NCI-H526 treated with DMSO at 0.1 percent for 48 hours (cell line): ENCODE data around the gene PZP.
"Not testable (repeated sequence)": the region's sequence is repeated elsewhere in the genome, so short reads cannot be mapped to it uniquely, and the experiment has no call there.

ENCODE experiments used
- DNase-seq: peaks from one replicate; lab custom pipeline; 2025; lab: John Stamatoyannopoulos, UW

Gene PZP

DNA sequence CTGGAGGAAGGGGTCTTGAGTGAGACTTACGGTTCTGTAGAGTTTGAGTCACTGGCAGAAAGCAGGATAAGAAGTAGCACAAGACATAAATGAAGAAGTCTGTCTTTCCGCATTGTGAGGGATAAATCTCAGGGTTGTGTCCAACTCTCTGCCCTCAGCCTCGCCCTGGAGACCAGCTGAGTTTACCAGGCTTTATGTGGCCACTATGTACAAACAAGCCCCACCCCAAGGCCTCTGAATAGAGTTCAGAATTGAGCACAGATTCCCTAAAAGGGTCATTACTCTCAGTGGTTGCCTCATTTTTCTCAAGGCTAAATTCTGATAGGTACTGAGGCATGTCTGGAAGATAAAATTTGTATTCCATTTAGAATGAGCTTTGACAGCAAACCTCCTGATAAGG, at the start of gene PZP:
Gene PZP, minus strand, starts transcription at position 167 of the 400 bp plus-strand sequence. Its CDS starts 54 bp downstream, at position 113.
- DNase-seq = no peak

- DNase-seq = no peak
Measured at GRCh38 chr12:9256758-9257405, 48.7 kb upstream of the PZP start.

DNA sequence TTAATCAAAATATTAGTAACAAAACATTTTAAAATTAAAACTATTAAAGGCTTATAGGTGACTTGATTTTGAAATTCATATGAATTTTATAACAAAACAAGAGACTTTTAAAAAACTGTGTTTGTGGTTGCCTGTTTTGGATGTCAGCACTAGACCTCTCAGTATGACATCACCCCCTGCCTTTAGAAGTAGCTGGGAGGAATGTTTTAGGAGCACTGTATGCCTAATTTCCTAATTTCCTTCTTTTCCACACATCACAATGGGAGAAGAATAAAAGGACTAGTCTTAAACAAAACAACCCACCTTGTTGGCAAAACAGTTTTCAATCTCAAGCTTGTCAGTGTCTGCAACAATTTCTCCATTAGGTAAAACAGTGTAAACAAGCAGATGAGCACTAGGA, 48.1 kb upstream of the PZP start:
- DNase-seq = no peak

GRCh38 chr12:9255837-9256236, 47.6 kb upstream of the PZP start:
- no peak for DNase-seq

GRCh38 chr12:9253464-9253863, 45.3 kb upstream of the PZP start:
- DNase-seq = no peak

DNA sequence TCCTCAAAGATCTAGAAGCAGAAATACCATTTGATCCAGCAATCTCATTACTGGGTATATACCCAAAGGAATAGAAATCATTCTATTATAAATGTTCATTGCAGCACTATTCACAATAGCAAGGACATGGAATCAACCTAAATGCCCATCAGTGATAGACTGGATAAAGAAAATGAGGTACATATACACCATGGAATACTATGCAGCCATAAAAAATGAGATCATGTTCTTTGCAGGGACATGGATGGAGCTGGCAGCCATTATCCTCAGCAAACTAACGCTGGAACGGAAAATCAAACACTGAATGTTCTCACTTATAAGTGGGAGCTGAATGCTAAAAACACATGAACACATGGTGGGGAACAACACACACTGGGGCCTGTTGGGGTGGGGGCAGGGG, 44.6 kb upstream of the PZP start:
- not testable (repeated sequence) for DNase-seq

DNA sequence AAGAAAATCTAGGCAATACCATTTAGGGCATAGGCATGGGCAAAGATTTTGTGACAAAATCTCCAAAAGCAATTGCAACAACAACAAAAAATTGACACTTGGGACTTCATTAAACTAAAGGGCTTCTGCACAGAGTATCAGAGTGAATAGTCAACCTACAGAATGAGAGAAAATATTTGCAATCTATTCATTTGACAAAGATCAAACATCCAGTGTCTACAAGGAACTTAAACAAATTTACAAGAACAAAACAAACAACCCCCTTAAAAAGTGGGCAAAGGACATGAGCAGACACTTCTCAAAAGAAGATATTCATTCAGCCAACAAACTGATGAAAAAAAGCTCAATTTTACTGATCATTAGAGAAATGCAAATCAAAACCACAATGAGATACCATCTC, 44.1 kb upstream of the PZP start:
- no peak for DNase-seq

GRCh38 chr12:9248435-9248834, 40.2 kb upstream of the PZP start:
- DNase-seq = no peak

GRCh38 chr12:9244894-9245293, 36.7 kb upstream of the PZP start:
- DNase-seq = no peak

DNA sequence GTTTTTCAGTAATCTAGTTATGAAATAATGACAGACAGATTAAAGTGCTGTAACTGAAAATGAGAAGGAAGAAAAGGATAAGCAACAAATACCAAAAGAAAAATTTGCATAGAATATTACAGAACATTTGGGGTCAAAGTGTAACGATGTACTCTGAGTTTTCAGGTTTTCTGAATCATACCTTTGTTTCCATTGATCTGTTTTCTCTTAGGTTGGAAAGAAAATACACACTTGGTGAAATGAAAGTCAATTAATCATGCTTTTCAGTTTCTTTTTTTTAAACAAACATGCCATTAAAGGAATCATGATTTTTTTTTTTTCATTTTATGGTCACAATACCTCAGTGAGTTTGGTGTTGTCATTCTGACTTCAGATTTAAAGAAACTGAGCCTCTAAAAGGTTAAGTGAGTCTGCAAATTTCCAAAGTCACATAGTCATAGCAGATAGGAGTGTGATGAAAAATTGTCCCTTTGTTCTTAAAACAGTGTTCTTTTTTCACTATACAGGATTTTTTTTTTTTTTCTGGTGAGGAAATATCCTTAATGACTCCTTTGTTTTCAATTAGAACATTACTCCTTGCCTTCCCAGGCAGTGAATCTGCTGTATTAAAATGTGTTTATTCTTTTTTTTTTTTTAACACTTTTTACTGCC, 35.9 kb upstream of the PZP start:
- peak; percentile 22 for DNase-seq

DNA sequence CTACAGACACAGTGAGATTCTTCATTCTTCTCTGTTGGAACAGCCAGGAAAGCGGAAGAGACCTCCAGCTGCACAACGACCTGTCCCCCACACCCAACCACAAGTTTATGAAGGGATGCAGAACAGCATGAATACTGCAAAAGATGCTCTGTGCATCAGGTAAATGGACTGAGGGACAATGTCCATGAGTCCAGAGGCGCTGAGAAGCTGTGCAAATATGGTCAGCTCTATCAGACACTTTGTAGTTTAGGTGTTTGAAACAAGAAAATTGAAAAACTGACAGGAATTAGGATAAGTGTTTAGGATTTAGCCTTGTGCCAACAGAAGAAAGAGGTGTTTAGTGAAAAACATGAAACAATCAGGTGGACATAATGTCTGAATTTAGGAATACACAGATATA, 33.1 kb upstream of the PZP start:
- no peak for DNase-seq

- DNase-seq = no peak
Measured at GRCh38 chr12:9240776-9241175, 32.6 kb upstream of the PZP start.

- DNase-seq = peak; percentile 1
Measured at GRCh38 chr12:9240004-9240635, 31.9 kb upstream of the PZP start.

DNA sequence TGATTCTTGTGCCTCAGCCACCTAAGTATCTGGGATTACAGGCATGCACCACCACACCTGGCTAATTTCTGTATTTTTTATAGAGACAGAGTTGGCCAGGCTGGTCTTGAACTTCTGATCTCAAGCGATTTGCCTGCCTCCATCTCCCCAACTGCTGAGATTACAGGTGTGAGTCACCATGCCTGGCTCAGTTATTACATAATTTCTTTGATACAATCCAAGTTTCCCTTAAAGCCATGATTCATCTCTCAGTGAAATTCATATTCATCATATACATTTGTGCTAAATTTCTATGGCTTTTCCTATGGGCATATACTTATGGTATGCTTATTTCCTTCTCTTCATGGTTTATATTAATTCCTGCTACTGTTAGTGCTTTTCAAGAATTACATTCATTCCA, 29.1 kb upstream of the PZP start:
- DNase-seq = no peak

GRCh38 chr12:9235519-9235918, 27.3 kb upstream of the PZP start:
- DNase-seq = no peak

- DNase-seq = no peak
Measured at GRCh38 chr12:9227950-9228349, 19.8 kb upstream of the PZP start.

DNA sequence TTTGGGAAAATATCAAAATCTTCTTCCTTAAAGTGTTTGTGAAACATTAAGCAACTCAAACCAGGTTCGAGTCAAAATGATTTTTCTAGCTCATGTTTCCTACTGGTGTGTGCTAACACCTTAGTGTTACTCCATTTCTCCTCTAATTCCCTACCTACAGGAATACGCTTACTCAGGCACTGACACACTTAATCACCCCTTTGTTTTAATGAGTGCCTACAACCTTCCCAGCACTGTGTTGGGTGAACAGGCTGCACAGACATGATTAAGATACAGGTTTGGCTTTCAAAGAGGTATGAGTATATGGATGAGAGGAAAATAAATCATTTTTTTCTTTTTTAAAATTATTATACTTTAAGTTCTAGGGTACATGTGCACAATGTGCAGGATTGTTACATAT, 15.6 kb upstream of the PZP start:
- DNase-seq = no peak

DNA sequence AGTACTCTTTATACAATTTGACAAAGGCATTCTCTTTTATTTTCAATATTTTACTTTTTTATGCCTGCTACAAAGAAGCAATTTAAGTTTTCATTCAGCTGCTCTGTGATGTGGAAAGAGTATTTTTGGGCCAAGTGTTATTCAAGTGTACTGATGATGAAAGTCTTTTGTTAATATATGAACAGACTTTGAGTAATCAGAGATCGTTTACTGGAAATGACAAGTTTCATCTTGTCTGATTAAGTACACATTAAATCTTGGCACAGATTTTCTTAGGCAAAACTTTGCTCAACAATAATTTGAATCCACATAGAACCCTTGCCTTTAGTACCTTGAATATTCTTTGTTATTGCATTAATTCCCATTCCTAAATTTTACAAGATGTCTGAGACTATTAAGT, 13.3 kb upstream of the PZP start:
- no peak for DNase-seq

DNA sequence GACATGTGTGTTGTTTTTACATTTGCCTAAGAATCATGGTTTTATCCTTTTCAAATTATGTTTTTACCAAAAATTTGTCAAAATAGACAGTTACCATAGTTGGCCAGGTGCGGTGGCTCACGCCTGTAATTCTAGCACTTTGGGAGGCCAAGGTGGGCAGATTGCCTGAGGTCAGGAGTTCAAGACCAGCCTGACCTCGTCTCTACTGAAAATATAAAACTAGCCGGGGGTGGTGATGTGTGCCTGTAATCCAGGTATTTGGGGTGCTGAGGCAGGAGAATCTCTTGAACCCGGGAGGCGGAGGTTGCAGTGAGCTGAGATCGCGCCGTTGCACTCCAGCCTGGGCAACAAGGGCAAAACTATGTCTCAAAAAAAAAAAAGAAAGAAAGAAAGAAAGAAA, 12.8 kb upstream of the PZP start:
- DNase-seq = not testable (repeated sequence)

DNA sequence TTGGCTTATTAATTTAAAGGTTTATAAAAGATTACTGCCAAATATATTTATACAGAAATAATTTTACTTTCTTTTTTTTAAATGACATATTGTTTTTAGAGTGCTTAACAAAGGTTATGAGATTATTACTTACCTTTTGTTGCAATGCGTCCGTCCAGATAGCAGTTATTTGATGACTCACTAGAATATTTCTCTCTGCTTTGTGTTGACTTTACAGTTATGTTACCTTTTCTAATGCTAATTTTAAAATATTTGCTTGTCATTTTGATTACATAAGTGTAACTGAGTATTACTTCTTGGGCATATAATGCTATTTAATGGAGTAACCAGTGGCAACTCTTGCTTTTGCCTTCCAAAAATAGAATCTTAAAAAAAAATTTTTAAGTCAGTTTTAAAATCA, 6.3 kb upstream of the PZP start:
- DNase-seq = no peak

DNA sequence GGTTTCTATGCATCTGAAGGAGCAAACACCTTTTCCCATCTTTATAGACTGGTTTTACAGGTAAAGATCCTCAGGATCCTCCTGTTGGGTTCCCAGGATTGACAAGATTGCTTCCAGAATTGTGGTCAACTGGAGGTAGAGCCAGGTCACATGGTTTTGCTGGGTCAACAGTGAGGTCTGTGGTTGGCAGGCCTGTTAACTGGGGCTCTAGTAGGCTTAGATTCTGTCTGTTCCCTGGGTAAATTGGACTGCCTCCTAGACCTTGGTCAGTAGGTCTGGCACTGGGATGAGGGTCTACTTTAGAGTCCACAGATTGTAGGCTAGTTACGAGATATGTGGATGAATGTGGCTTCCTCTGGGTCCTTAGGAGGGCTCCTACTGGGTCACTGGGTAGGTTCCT, 3.5 kb upstream of the PZP start:
- DNase-seq = no peak

GRCh38 chr12:9204380-9204779, 3.8 kb downstream of the PZP start:
- DNase-seq = no peak

- no peak for DNase-seq
Measured at GRCh38 chr12:9198012-9198411, 10.2 kb downstream of the PZP start.

GRCh38 chr12:9184276-9184675, 23.9 kb downstream of the PZP start:
- no peak for DNase-seq
